ENCODE measurements around the gene NKAIN2.
"Not testable (repeated sequence)": the region's sequence is repeated elsewhere in the genome, so short reads cannot be mapped to it uniquely, and the experiment has no call there.

Gene NKAIN2

GRCh38 chr6:124530926-124531325 is 727.3 kb downstream of the NKAIN2 start:
- no peak for DNase-seq

GRCh38 chr6:124535299-124535698 is 731.6 kb downstream of the NKAIN2 start:
- no peak for DNase-seq

DNA sequence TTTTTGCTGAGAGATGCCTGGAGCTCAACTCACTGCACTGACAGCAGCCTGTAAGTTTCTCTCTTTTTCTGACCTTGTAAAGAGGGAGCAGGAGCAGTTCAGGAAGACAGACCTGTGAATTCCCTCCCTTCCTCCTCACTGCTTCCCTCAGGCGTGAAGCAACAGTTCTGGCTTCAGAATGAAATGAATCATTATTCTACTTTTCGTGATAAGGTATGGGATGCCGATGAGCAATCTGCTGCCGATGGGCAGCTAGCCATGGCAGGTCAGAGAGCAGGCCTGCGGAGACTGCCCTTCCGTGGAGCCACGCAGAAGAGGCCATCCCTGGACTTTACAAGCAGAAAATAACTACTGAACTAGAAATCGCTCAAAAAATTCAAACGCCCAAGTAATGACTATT is 732.1 kb downstream of the NKAIN2 start:
- DNase-seq = peak; percentile 59

GRCh38 chr6:124536157-124536841 is 732.6 kb downstream of the NKAIN2 start:
- DNase-seq = no peak

- DNase-seq = no peak
Observed at GRCh38 chr6:124536842-124537191, 733.2 kb downstream of the NKAIN2 start.

- no peak for DNase-seq
Observed at GRCh38 chr6:124539096-124539495, 735.4 kb downstream of the NKAIN2 start.

DNA sequence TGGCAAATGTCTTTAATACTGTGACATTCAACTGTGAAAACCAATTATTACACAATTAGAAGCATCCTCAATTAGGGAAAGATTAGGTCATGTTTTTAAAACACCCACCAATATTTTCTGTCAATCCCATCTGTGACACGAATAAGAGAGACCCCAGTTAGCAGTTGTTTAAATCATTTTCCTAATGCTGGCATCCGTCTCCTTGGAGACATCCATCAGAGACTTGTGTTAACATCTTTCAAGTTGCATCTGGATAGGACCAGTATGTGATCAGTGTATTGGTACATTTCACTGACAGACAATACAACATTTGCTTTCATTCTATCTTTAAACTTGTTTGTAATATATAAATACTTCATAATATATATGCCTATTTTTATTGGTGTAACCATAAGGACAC is 737.9 kb downstream of the NKAIN2 start:
- DNase-seq = no peak

DNA sequence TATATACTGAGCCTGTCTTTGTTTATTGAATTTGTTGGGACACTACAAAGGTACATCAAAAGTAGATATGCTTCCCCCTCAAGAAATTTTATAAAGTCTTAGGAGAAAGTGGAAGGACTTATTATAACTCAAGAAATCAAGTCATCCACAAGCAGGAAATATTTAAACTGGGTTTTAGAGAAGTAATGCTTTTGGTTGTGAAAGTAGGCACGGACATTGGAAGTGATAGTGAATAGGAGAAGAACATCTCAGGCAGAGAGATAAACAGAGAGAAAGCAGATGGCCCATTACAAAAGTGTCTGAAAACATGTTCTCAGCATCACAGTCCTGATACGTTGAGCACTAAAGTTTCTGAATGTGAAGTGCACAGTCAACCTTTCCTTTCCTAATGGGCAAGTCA is 742.9 kb downstream of the NKAIN2 start:
- DNase-seq = no peak

GRCh38 chr6:124551711-124552233 is 748.1 kb downstream of the NKAIN2 start:
- no peak for DNase-seq

DNA sequence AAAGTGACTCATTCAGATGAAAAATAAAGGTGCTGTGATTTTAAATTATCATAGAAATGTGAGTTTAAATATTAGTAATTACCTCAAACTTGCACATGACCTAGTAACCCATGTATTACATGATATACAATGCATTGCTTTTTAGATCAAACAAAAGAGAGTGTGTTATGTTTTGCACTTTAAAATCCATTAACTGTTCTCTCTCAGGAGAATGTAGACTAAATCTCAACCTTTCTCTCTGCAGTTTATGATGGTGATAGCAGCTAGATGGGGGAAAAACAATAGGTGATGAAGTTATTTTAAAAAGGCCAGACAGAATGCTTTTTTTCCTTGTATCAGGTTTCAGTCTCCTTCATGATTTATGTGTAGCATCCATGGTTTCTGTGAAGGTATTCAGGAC is 754.2 kb downstream of the NKAIN2 start:
- DNase-seq = no peak

DNA sequence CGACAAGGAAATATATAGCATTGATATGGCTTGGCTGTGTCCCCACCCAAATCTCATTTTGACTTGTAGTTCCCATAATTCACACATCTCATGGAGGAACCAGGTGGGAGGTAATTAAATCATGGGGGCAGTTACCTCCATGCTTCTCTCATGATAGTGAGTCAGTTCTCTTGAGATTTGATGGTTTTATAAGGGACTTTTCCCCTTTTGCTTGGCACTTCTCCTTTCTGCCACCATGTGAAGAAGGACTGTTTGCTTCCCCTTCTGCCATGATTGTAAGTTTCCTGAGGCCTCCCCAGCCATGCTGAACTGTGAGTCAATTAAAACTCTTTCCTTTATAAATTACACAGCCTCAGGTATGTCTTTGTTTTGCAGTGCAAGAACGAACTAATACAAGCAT is 756.4 kb downstream of the NKAIN2 start:
- not testable (repeated sequence) for DNase-seq

GRCh38 chr6:124560873-124561567 is 757.4 kb downstream of the NKAIN2 start:
- no peak for DNase-seq

DNA sequence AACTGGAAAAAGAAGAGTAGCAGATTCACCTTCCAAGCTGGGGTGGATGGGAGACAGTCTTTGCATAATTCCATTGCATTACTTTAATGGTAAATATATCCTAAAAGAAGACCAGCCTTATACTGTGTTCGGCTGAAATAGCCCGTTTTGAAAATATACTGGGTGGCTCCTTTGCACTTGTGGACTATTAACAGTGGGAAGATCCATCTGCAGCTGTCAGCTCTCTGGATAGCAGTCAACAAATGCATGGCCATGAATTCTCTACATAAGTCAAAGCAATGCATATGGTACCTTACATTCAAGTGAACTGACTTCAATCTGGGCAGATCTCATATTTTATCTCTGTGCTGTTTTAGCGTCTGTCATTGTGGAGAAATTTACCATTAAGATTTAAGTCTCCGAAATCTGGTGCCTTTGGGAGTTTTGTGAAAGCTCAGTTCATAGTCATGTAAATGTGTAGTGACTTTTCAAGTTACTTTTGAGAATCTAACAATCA is 758.0 kb downstream of the NKAIN2 start:
- no peak for DNase-seq

GRCh38 chr6:124564125-124564524 is 760.5 kb downstream of the NKAIN2 start:
- not testable (repeated sequence) for DNase-seq

- DNase-seq = no peak
Observed at GRCh38 chr6:124567401-124567800, 763.7 kb downstream of the NKAIN2 start.

GRCh38 chr6:124573953-124574352 is 770.3 kb downstream of the NKAIN2 start:
- no peak for DNase-seq

DNA sequence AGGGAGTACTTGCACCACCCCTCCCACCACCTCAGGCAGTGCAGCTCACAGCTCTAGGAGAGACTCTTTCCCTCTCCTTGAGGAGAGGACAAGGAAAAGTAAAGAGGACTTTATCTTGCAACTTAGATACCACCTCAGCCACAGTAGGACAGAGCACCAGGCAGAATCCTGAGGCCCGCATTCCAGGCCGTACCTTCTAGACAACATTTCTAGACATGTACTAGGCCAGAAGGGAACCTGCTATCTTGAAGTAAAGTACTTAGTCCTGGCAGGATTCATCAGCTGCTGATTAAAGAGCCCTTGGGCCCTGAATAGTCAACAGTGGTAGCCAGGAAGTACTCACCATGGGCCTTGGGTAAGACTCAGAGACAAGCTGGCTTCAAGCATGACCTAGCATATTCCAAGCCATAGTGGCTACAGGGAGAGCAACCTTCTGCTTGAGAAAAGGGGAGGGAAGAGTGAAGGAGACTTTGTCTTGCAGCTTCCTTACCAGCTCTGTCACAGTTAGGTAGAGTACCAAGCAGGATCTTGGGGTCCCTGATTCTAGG is 774.1 kb downstream of the NKAIN2 start:
- no peak for DNase-seq

GRCh38 chr6:124590001-124590400 is 786.3 kb downstream of the NKAIN2 start:
- DNase-seq = no peak

- DNase-seq = no peak
Observed at GRCh38 chr6:124599656-124600055, 796.0 kb downstream of the NKAIN2 start.

DNA sequence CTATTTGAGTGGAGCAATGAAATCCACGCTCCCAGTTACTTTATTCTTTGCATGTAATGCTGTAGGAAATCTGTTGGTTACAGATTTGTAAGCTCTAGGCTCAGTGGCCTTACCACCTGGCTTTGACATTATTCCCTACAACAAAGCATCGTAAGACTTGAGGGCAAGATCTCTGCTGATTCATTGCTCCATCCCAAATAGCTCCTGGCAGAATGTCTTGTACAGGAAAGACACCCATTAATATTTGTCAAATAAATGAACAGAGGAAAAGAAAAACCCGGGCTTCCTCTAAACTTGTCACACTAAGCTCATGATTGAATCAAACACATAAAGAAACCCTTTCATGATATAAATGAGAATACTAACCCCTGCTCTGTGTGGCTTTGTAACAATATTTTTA is 801.1 kb downstream of the NKAIN2 start:
- DNase-seq = no peak

GRCh38 chr6:124607119-124607627 is 803.5 kb downstream of the NKAIN2 start:
- no peak for DNase-seq

- DNase-seq = no peak
Observed at GRCh38 chr6:124613031-124613430, 809.4 kb downstream of the NKAIN2 start.

- no peak for DNase-seq
Observed at GRCh38 chr6:124622351-124622750, 818.7 kb downstream of the NKAIN2 start.

DNA sequence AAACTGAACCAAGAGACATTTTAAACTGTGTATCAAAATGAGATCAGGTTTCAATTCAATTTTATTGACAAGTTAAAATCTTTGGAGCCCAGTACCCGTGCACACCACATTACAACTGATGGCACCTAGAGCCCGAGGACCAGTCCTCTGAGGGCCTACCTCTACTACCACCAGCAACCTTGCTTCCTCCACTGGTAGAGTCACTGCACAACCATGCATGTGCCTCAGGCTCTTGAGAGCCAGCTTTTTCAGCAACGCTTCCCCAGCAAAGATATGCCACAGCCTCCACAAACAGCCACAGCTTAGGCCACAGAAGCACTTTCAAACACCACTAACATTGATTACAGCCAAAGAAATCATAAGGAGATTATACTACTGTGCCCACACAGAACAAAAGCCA is 830.0 kb downstream of the NKAIN2 start:
- DNase-seq = no peak
